Measurements from ENCODE around the gene EIF3I.
A peak's percentile ranks its signal among the peaks of the same experiment; 100 is the strongest.

Gene EIF3I

GRCh38 chr1:32221980-32222755 is at the start of gene EIF3I, which contains the start of gene TMEM234:
Gene EIF3I (plus strand): TSS chr1:32222407. CDS start chr1:32222442, 35 bp downstream.
Gene TMEM234 (minus strand): TSS chr1:32222353. CDS start chr1:32222322, 31 bp downstream.
- DNase-seq = peak; percentile 92

GRCh38 chr1:32172621-32173245 is 49.5 kb upstream of the EIF3I start:
- DNase-seq = no peak

GRCh38 chr1:32178380-32179192 is 43.6 kb upstream of the EIF3I start:
- no peak for DNase-seq

- no peak for DNase-seq
These were observed 43.1 kb upstream of the EIF3I start for GRCh38 chr1:32179193-32179442.

GRCh38 chr1:32179443-32180185 is 42.6 kb upstream of the EIF3I start, which contains the start of gene TXLNA:
Gene TXLNA (plus strand): TSS chr1:32179675. CDS start chr1:32180346, 671 bp downstream.
- DNase-seq = peak; percentile 92

- DNase-seq = peak; percentile 16
These were observed 41.8 kb upstream of the EIF3I start for GRCh38 chr1:32180186-32181060.

GRCh38 chr1:32181065-32181464 is 41.1 kb upstream of the EIF3I start:
- no peak for DNase-seq

- no peak for DNase-seq
These were observed 40.6 kb upstream of the EIF3I start for GRCh38 chr1:32181563-32181962.

GRCh38 chr1:32182060-32182459 is 40.1 kb upstream of the EIF3I start:
- no peak for DNase-seq

- no peak for DNase-seq
These were observed 37.6 kb upstream of the EIF3I start for GRCh38 chr1:32184650-32185049.

- no peak for DNase-seq
These were observed 36.1 kb upstream of the EIF3I start for GRCh38 chr1:32186077-32186476.

- DNase-seq = no peak
These were observed 35.7 kb upstream of the EIF3I start for GRCh38 chr1:32186491-32186890.

GRCh38 chr1:32187850-32188249 is 34.4 kb upstream of the EIF3I start:
- no peak for DNase-seq

- no peak for DNase-seq
These were observed 29.8 kb upstream of the EIF3I start for GRCh38 chr1:32192220-32192948.

- no peak for DNase-seq
These were observed 27.2 kb upstream of the EIF3I start for GRCh38 chr1:32194984-32195383.

- no peak for DNase-seq
These were observed 26.7 kb upstream of the EIF3I start for GRCh38 chr1:32195531-32195930.

GRCh38 chr1:32195972-32196823 is 26.0 kb upstream of the EIF3I start:
- DNase-seq = no peak

GRCh38 chr1:32197074-32197473 is 25.1 kb upstream of the EIF3I start:
- no peak for DNase-seq

- DNase-seq = no peak
These were observed 24.4 kb upstream of the EIF3I start for GRCh38 chr1:32197837-32198236.

Data from COR-L47 (cell line).